ENCODE results near the gene FXYD1.

- TF ChIP-seq CTCF (IDR thresholded peaks at IDR 0.05) (no peak), POLR2A (IDR thresholded peaks at IDR 0.05) (no peak)
These were observed 41.2 kb downstream of the FXYD1 start for GRCh38 chr19:35179830-35180229.

Measured in testis (tissue), 2 donors.